Trophoblast cell (in vitro differentiated cells and primary cell): ENCODE data around the gene SCO1.

Source experiments
- DNase-seq, 2 donors: peaks; one replicate each; pipeline ENCODE4 v3.0.0-alpha.2; 2016
- H2AFZ ChIP-seq: 2 replicates; pipeline ENCODE4 v1.6.1; 2013; ENCODE audit warnings: low read length, moderate library complexity, mild to moderate bottlenecking; ENCODE audit not compliant: insufficient read depth, poor library complexity
- H2AK5ac ChIP-seq: 2 replicates; pipeline ENCODE4 v1.6.1; 2013; ENCODE audit warnings: mild to moderate bottlenecking, low read length
- H2BK120ac ChIP-seq: 2 replicates; pipeline ENCODE4 v1.6.1; 2013; ENCODE audit warnings: low read length, mild to moderate bottlenecking, moderate library complexity; ENCODE audit not compliant: insufficient read depth, poor library complexity
- H2BK12ac ChIP-seq: 2 replicates; pipeline ENCODE4 v1.6.1; 2013; ENCODE audit warnings: mild to moderate bottlenecking, low read length, moderate library complexity
- H2BK5ac ChIP-seq: 2 replicates; pipeline ENCODE4 v1.6.1; 2013; ENCODE audit warnings: low read length, low read depth, moderate library complexity, mild to moderate bottlenecking; ENCODE audit not compliant: poor library complexity
- H3K14ac ChIP-seq: 2 replicates; pipeline ENCODE4 v1.6.1; 2013; ENCODE audit warnings: mild to moderate bottlenecking, low read length
- H3K18ac ChIP-seq: 2 replicates; pipeline ENCODE4 v1.6.1; 2013; ENCODE audit warnings: mild to moderate bottlenecking, low read length
- H3K23ac ChIP-seq: 2 replicates; pipeline ENCODE4 v1.6.1; 2013; ENCODE audit warnings: low read length
- H3K27ac ChIP-seq: 2 replicates; pipeline ENCODE4 v1.5.1; 2013; ENCODE audit warnings: low read depth, mild to moderate bottlenecking, inconsistent platforms, low read length, moderate library complexity
- H3K27me3 ChIP-seq: 2 replicates; pipeline ENCODE4 v1.6.1; 2013; ENCODE audit warnings: inconsistent platforms, mild to moderate bottlenecking, low read length, moderate library complexity; ENCODE audit not compliant: insufficient read depth
- H3K36me3 ChIP-seq, 2 experiments: 1 replicate in 1 of 2; 2 replicates in 1 of 2; pipeline ENCODE4 v1.6.1; 2013; ENCODE audit warnings: low read length in 2 of 2, mild to moderate bottlenecking in 2 of 2, moderate library complexity in 1 of 2; ENCODE audit not compliant: insufficient read depth in 2 of 2, control insufficient read depth in 1 of 2
- H3K4ac ChIP-seq: 2 replicates; pipeline ENCODE4 v1.6.1; 2013; ENCODE audit warnings: low read depth, mild to moderate bottlenecking, low read length, moderate library complexity
- H3K4me1 ChIP-seq, 2 experiments: 1 replicate in 1 of 2; 2 replicates in 1 of 2; pipeline ENCODE4 v1.6.1; 2013; ENCODE audit warnings: low read length in 2 of 2, mild to moderate bottlenecking in 2 of 2, moderate library complexity in 1 of 2; ENCODE audit not compliant: insufficient read depth in 2 of 2, control insufficient read depth in 1 of 2
- H3K4me2 ChIP-seq: 2 replicates; pipeline ENCODE4 v1.6.1; 2013; ENCODE audit warnings: inconsistent platforms, mild to moderate bottlenecking, low read length, moderate library complexity
- H3K4me3 ChIP-seq: 2 replicates; pipeline ENCODE4 v1.5.1; 2013; ENCODE audit warnings: mild to moderate bottlenecking, low read depth, low read length, inconsistent platforms
- H3K79me1 ChIP-seq: one replicate; pipeline ENCODE4 v1.6.1; 2013; ENCODE audit warnings: low read length
- H3K79me2 ChIP-seq: 2 replicates; pipeline ENCODE4 v1.6.1; 2013; ENCODE audit warnings: low read length, mild to moderate bottlenecking; ENCODE audit not compliant: control insufficient read depth, insufficient read depth, poor library complexity
- H3K9ac ChIP-seq: 2 replicates; pipeline ENCODE4 v1.6.1; 2013; ENCODE audit warnings: mild to moderate bottlenecking, low read length
- H3K9me3 ChIP-seq: 2 replicates; pipeline ENCODE4 v1.6.1; 2013; ENCODE audit warnings: low read depth, mild to moderate bottlenecking, control low read depth, inconsistent platforms, low read length; ENCODE audit not compliant: insufficient read depth
- H4K12ac ChIP-seq: 2 replicates; pipeline ENCODE4 v1.6.1; 2013; ENCODE audit warnings: low read depth, mild to moderate bottlenecking, low read length, moderate library complexity
- H4K8ac ChIP-seq: 2 replicates; pipeline ENCODE4 v1.6.1; 2013; ENCODE audit warnings: low read depth, mild to moderate bottlenecking, low read length, moderate library complexity
- H4K91ac ChIP-seq: one replicate; pipeline ENCODE4 v1.6.1; 2013; ENCODE audit warnings: low read depth, mild to moderate bottlenecking, low read length, moderate library complexity
- WGBS: extraction: QIAGEN DNeasy Blood & Tissue Kit; methylation state at CpG from one replicate; pipeline ENCODE4 v1.1.7; 2013; ENCODE audit warnings: missing lambda C conversion rate; ENCODE audit not compliant: insufficient read length, insufficient coverage; ENCODE audit errors: extremely low coverage; 5-methylcytosine and 5-hydroxymethylcytosine counted together

The SCO1 gene

DNA sequence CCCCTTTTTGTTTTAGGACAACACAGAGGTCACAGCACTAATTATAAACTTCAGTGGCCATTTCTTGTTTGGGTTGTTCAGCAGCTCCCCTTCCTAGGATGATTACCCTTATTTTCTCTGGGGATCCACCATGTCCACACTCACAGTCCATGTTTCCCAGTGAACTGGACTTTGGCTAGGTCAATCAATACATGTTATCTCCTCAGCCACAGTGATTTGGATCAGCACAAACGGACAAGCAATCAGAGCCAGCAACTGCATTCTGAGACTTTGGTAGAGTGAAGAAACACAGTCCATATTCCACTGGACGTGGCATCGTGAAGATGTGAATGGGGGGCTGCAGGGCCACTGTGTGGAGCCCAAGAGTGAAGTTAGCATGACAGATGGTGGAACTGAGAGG is 27.9 kb upstream of the SCO1 start:
- no peaks in the 10 kb centered on the region for H3K4me1 ChIP-seq
- H3K14ac ChIP-seq: no peak overlapping the region
- H4K12ac ChIP-seq: no peak overlapping the region
- H2BK12ac ChIP-seq: no peak overlapping the region
- no peak overlapping the region for H3K9ac ChIP-seq
- H3K79me1 ChIP-seq: peaks cover 3% of the 10 kb centered on the region
- no peak overlapping the region for H3K18ac ChIP-seq
- no peak overlapping the region for H3K23ac ChIP-seq
- no peak overlapping the region for H2BK5ac ChIP-seq
- no peak overlapping the region for H3K4me2 ChIP-seq
- H3K36me3 ChIP-seq: no peaks in the 10 kb centered on the region
- no peak for DNase-seq
- no peak overlapping the region for H3K4ac ChIP-seq
- no peaks in the 10 kb centered on the region for H3K9me3 ChIP-seq
- H2AK5ac ChIP-seq: no peak overlapping the region
- H3K27ac ChIP-seq: no peak overlapping the region
- no peak overlapping the region for H4K8ac ChIP-seq
- no peak overlapping the region for H3K4me3 ChIP-seq
- no peaks in the 10 kb centered on the region for H3K27me3 ChIP-seq
- no peak overlapping the region for H2AFZ ChIP-seq
- no CpG with 5 or more reads among the region's 3 CpGs for WGBS
- H3K79me2 ChIP-seq: peaks cover 3% of the 10 kb centered on the region
- no peak overlapping the region for H4K91ac ChIP-seq
- H2BK120ac ChIP-seq: no peak overlapping the region

- Histone ChIP-seq H4K8ac (no peak overlapping the region), H2BK5ac (no peak overlapping the region), H3K36me3 (no peaks in the 10 kb centered on the region), H3K9ac (no peak overlapping the region), H2AK5ac (no peak overlapping the region), H2BK12ac (no peak overlapping the region), H3K23ac (no peak overlapping the region), H3K79me1 (peaks cover under 1% of the 10 kb centered on the region), H3K14ac (no peak overlapping the region), H3K18ac (no peak overlapping the region), H3K4ac (no peak overlapping the region), H4K12ac (no peak overlapping the region), H2AFZ (no peak overlapping the region), H2BK120ac (no peak overlapping the region), H3K4me1 (no peaks in the 10 kb centered on the region), H3K79me2 (peaks cover under 1% of the 10 kb centered on the region), H3K4me3 (no peak overlapping the region), H4K91ac (no peak overlapping the region), H3K27ac (no peak overlapping the region), H3K27me3 (no peaks in the 10 kb centered on the region), H3K9me3 (no peaks in the 10 kb centered on the region), H3K4me2 (no peak overlapping the region)
- no peak for DNase-seq
- no CpG with 5 or more reads among the region's 11 CpGs for WGBS
Observed at GRCh38 chr17:10724546-10725195, 27.3 kb upstream of the SCO1 start.

- H3K4me1 ChIP-seq: no peaks in the 10 kb centered on the region
- H3K79me2 ChIP-seq: no peaks in the 10 kb centered on the region
- no peaks in the 10 kb centered on the region for H3K27me3 ChIP-seq
- no peak overlapping the region for H2AFZ ChIP-seq
- H4K91ac ChIP-seq: no peak overlapping the region
- H4K12ac ChIP-seq: no peak overlapping the region
- H3K9me3 ChIP-seq: no peaks in the 10 kb centered on the region
- H3K36me3 ChIP-seq: peaks cover 0 to 1% of the 10 kb centered on the region in 2 experiments
- H3K14ac ChIP-seq: no peak overlapping the region
- H3K4me2 ChIP-seq: no peak overlapping the region
- no peak overlapping the region for H2BK5ac ChIP-seq
- H3K9ac ChIP-seq: no peak overlapping the region
- DNase-seq: no peak
- H3K79me1 ChIP-seq: no peaks in the 10 kb centered on the region
- no peak overlapping the region for H2BK120ac ChIP-seq
- no peak overlapping the region for H4K8ac ChIP-seq
- no peak overlapping the region for H3K23ac ChIP-seq
- no peak overlapping the region for H3K4ac ChIP-seq
- H3K4me3 ChIP-seq: no peak overlapping the region
- no CpG with 5 or more reads among the region's 1 CpG for whole genome bisulfite sequencing
- H3K27ac ChIP-seq: no peak overlapping the region
- no peak overlapping the region for H2BK12ac ChIP-seq
- no peak overlapping the region for H2AK5ac ChIP-seq
- H3K18ac ChIP-seq: no peak overlapping the region
Observed at GRCh38 chr17:10718547-10718946, 21.2 kb upstream of the SCO1 start.

- peaks cover 3 to 5% of the 10 kb centered on the region in 2 experiments for H3K36me3 ChIP-seq
- WGBS: no CpG with 5 or more reads among the region's 10 CpGs
- H3K27ac ChIP-seq: no peak overlapping the region
- H2AFZ ChIP-seq: no peak overlapping the region
- H3K4me3 ChIP-seq: no peak overlapping the region
- H2BK12ac ChIP-seq: no peak overlapping the region
- no peak overlapping the region for H3K18ac ChIP-seq
- no peak overlapping the region for H2BK5ac ChIP-seq
- no peaks in the 10 kb centered on the region for H3K27me3 ChIP-seq
- no peak overlapping the region for H2BK120ac ChIP-seq
- DNase-seq: no peak
- H3K23ac ChIP-seq: no peak overlapping the region
- H3K4me2 ChIP-seq: no peak overlapping the region
- H3K79me1 ChIP-seq: no peaks in the 10 kb centered on the region
- no peak overlapping the region for H4K91ac ChIP-seq
- no peak overlapping the region for H4K12ac ChIP-seq
- no peaks in the 10 kb centered on the region for H3K4me1 ChIP-seq
- H3K9ac ChIP-seq: no peak overlapping the region
- no peak overlapping the region for H3K14ac ChIP-seq
- H3K9me3 ChIP-seq: no peaks in the 10 kb centered on the region
- H2AK5ac ChIP-seq: no peak overlapping the region
- no peak overlapping the region for H3K4ac ChIP-seq
- H3K79me2 ChIP-seq: no peaks in the 10 kb centered on the region
- no peak overlapping the region for H4K8ac ChIP-seq
Observed at GRCh38 chr17:10716218-10716617, 18.9 kb upstream of the SCO1 start.
